OCI-LY3 (cell line): ENCODE data around the gene P3R3URF.

Source experiments
- CTCF ChIP-seq: fragments of 200-600, 300-600 bp; sonication (generic); IDR thresholded peaks from 2 replicates; pipeline ENCODE4 v1.5.1; 2014; ENCODE audit warnings: antibody characterized with exemption, low read length, low read depth
- EZH2phosphoT487 ChIP-seq: fragments of 200-600 bp; shearing (Covaris generic); IDR thresholded peaks from 2 replicates; pipeline ENCODE4 v1.6.1; 2018; ENCODE audit warnings: antibody characterized with exemption, mixed run types, low read depth

GRCh38 chr1:46131712-46132528 is 44.4 kb downstream of the P3R3URF start:
- TF ChIP-seq CTCF (no peak), EZH2phosphoT487 (no peak)
